SJCRH30 (cell line): ENCODE data around the gene PSMG1. TPM values are rescaled to one million over a fixed set of nuclear protein-coding genes. Genes with fewer than 3 reads are reported as not detected.
A peak's percentile ranks its signal among the peaks of the same experiment; 100 is the strongest.
"Not testable (repeated sequence)": the region's sequence is repeated elsewhere in the genome, so short reads cannot be mapped to it uniquely, and the experiment has no call there.

Source experiments
- DNase-seq, 2 experiments: peaks; one replicate each; pipeline ENCODE4 v3.0.0-alpha.2; 2015 to 2020
- H3K27ac ChIP-seq: fragments of 250-450 bp; sonication (Bioruptor Pico); 2 replicates; pipeline ENCODE4 v1.5.1; 2020; ENCODE audit warnings: mild to moderate bottlenecking, moderate library complexity
- H3K27me3 ChIP-seq: fragments of 250-450 bp; sonication (Bioruptor Pico); 2 replicates; pipeline ENCODE4 v1.5.1; 2020; ENCODE audit warnings: mild to moderate bottlenecking, moderate library complexity
- H3K36me3 ChIP-seq: fragments of 250-450 bp; sonication (Bioruptor Pico); 2 replicates; pipeline ENCODE4 v1.5.1; 2020; ENCODE audit warnings: mild to moderate bottlenecking, moderate library complexity
- H3K4me1 ChIP-seq: fragments of 250-450 bp; sonication (Bioruptor Pico); 2 replicates; pipeline ENCODE4 v1.5.1; 2020; ENCODE audit warnings: mild to moderate bottlenecking, moderate library complexity
- H3K4me3 ChIP-seq: fragments of 250-450 bp; sonication (Bioruptor Pico); 2 replicates; pipeline ENCODE4 v1.5.1; 2020; ENCODE audit warnings: mild to moderate bottlenecking, moderate library complexity
- H3K9me3 ChIP-seq: fragments of 250-450 bp; sonication (Bioruptor Pico); replicated peaks from 2 replicates; pipeline ENCODE4 v1.5.1; 2020; ENCODE audit warnings: mild to moderate bottlenecking, moderate library complexity
- total RNA-seq: library from RNA; depleted of rRNA; stranded (reverse); fragments of >200 nt; shearing (Covaris generic); gene quantifications from 2 replicates; pipeline ENCODE4 v1.2.3, GENCODE V29; 2014

PSMG1 gene
- total RNA-seq, 1 experiment from 2014 or later = 134 TPM

- no peak overlapping the region for H3K4me3 ChIP-seq
- H3K27me3 ChIP-seq = no peaks in the 10 kb centered on the region
- H3K4me1 ChIP-seq = no peaks in the 10 kb centered on the region
- no peaks in the 10 kb centered on the region for H3K36me3 ChIP-seq
- no peak for DNase-seq
- no peaks in the 10 kb centered on the region for H3K9me3 ChIP-seq
- no peak overlapping the region for H3K27ac ChIP-seq
Measured at GRCh38 chr21:39155578-39155977, 27.7 kb downstream of the PSMG1 start.

- H3K4me3 ChIP-seq = no peak overlapping the region
- no peaks in the 10 kb centered on the region for H3K27me3 ChIP-seq
- DNase-seq = peak in 1 of 2 experiments; percentile 42
- no peaks in the 10 kb centered on the region for H3K9me3 ChIP-seq
- no peaks in the 10 kb centered on the region for H3K36me3 ChIP-seq
- no peak overlapping the region for H3K27ac ChIP-seq
- H3K4me1 ChIP-seq = no peaks in the 10 kb centered on the region
Measured at GRCh38 chr21:39153842-39154241, 29.4 kb downstream of the PSMG1 start.

- Histone ChIP-seq H3K4me3 (no peak overlapping the region), H3K27me3 (0 out of 2 replicates have a peak, but pooled peaks cover 3% of the 10 kb centered on the region), H3K4me1 (no peaks in the 10 kb centered on the region), H3K27ac (no peak overlapping the region), H3K36me3 (no peaks in the 10 kb centered on the region), H3K9me3 (no peaks in the 10 kb centered on the region)
- peak in 1 of 2 experiments; percentile 55 for DNase-seq
Measured at GRCh38 chr21:39153373-39153772, 29.9 kb downstream of the PSMG1 start.

- Histone ChIP-seq H3K36me3 (no peaks in the 10 kb centered on the region), H3K4me3 (no peak overlapping the region), H3K4me1 (no peaks in the 10 kb centered on the region), H3K9me3 (no peaks in the 10 kb centered on the region), H3K27me3 (0 out of 2 replicates have a peak, but pooled peaks cover 3% of the 10 kb centered on the region), H3K27ac (no peak overlapping the region)
- DNase-seq = no peak
Measured at GRCh38 chr21:39152271-39152670, 31.0 kb downstream of the PSMG1 start.

- DNase-seq = no peak
- H3K4me1 ChIP-seq = no peaks in the 10 kb centered on the region
- H3K27me3 ChIP-seq = 0 out of 2 replicates have a peak, but pooled peaks cover 3% of the 10 kb centered on the region
- no peak overlapping the region for H3K27ac ChIP-seq
- no peak overlapping the region for H3K4me3 ChIP-seq
- no peaks in the 10 kb centered on the region for H3K9me3 ChIP-seq
- no peaks in the 10 kb centered on the region for H3K36me3 ChIP-seq
Measured at GRCh38 chr21:39150877-39151276, 32.4 kb downstream of the PSMG1 start.

- no peak for DNase-seq
Measured at GRCh38 chr21:39150316-39150715, 32.9 kb downstream of the PSMG1 start.

GRCh38 chr21:39149882-39150281 is 33.4 kb downstream of the PSMG1 start:
- Histone ChIP-seq H3K4me3 (no peak overlapping the region), H3K9me3 (no peaks in the 10 kb centered on the region), H3K4me1 (no peaks in the 10 kb centered on the region), H3K36me3 (no peaks in the 10 kb centered on the region), H3K27me3 (0 out of 2 replicates have a peak, but pooled peaks cover 3% of the 10 kb centered on the region), H3K27ac (no peak overlapping the region)
- no peak for DNase-seq

More at GRCh38 chr21:39150316-39150715, 32.9 kb downstream of the PSMG1 start:
- Histone ChIP-seq H3K36me3 (no peaks in the 10 kb centered on the region), H3K27me3 (0 out of 2 replicates have a peak, but pooled peaks cover 3% of the 10 kb centered on the region), H3K4me1 (no peaks in the 10 kb centered on the region), H3K4me3 (no peak overlapping the region), H3K9me3 (no peaks in the 10 kb centered on the region), H3K27ac (no peak overlapping the region)

GRCh38 chr21:39148975-39149374 is 34.3 kb downstream of the PSMG1 start:
- DNase-seq = no peak
- 0 out of 2 replicates have a peak, but pooled peaks cover under 1% of the 10 kb centered on the region for H3K9me3 ChIP-seq
- H3K27me3 ChIP-seq = 0 out of 2 replicates have a peak, but pooled peaks cover 3% of the 10 kb centered on the region
- H3K27ac ChIP-seq = no peak overlapping the region
- H3K36me3 ChIP-seq = no peaks in the 10 kb centered on the region
- H3K4me3 ChIP-seq = no peak overlapping the region
- H3K4me1 ChIP-seq = no peaks in the 10 kb centered on the region

GRCh38 chr21:39144191-39144590 is 39.1 kb downstream of the PSMG1 start:
- 0 out of 2 replicates have a peak, but pooled peaks cover 3% of the 10 kb centered on the region for H3K27me3 ChIP-seq
- H3K4me1 ChIP-seq = no peaks in the 10 kb centered on the region
- no peaks in the 10 kb centered on the region for H3K36me3 ChIP-seq
- DNase-seq = peak; percentile 57 to 73
- no peak overlapping the region for H3K4me3 ChIP-seq
- H3K9me3 ChIP-seq = 0 out of 2 replicates have a peak, but pooled peaks cover 4% of the 10 kb centered on the region
- H3K27ac ChIP-seq = no peak overlapping the region

- Histone ChIP-seq H3K36me3 (no peaks in the 10 kb centered on the region), H3K27ac (no peak overlapping the region), H3K4me1 (no peaks in the 10 kb centered on the region), H3K4me3 (no peak overlapping the region), H3K27me3 (no peaks in the 10 kb centered on the region), H3K9me3 (0 out of 2 replicates have a peak, but pooled peaks cover 4% of the 10 kb centered on the region)
- no peak for DNase-seq
Measured at GRCh38 chr21:39142972-39143371, 40.3 kb downstream of the PSMG1 start.

GRCh38 chr21:39141502-39141901 is 41.7 kb downstream of the PSMG1 start:
- Histone ChIP-seq H3K4me3 (no peak overlapping the region), H3K27ac (no peak overlapping the region), H3K27me3 (no peaks in the 10 kb centered on the region), H3K9me3 (0 out of 2 replicates have a peak, but pooled peaks cover 4% of the 10 kb centered on the region), H3K4me1 (no peaks in the 10 kb centered on the region), H3K36me3 (no peaks in the 10 kb centered on the region)
- DNase-seq = no peak

- H3K4me1 ChIP-seq = no peaks in the 10 kb centered on the region
- no peak for DNase-seq
- no peaks in the 10 kb centered on the region for H3K27me3 ChIP-seq
- H3K4me3 ChIP-seq = no peak overlapping the region
- H3K36me3 ChIP-seq = no peaks in the 10 kb centered on the region
- no peaks in the 10 kb centered on the region; the same call in 1 of the 2 replicates for H3K9me3 ChIP-seq
- no peak overlapping the region for H3K27ac ChIP-seq
Measured at GRCh38 chr21:39137248-39138178, 45.7 kb downstream of the PSMG1 start.

- H3K36me3 ChIP-seq = no peaks in the 10 kb centered on the region
- H3K27me3 ChIP-seq = no peaks in the 10 kb centered on the region
- no peak for DNase-seq
- no peak overlapping the region for H3K4me3 ChIP-seq
- H3K27ac ChIP-seq = no peak overlapping the region
- H3K9me3 ChIP-seq = no peaks in the 10 kb centered on the region; the same call in 1 of the 2 replicates
- no peaks in the 10 kb centered on the region for H3K4me1 ChIP-seq
Measured at GRCh38 chr21:39136711-39137110, 46.5 kb downstream of the PSMG1 start.

- H3K36me3 ChIP-seq, H3K4me3 ChIP-seq: not testable (repeated sequence)
- DNase-seq = peak; percentile 22 to 46
Measured at GRCh38 chr21:39136138-39136537, 47.1 kb downstream of the PSMG1 start.

GRCh38 chr21:39134288-39134810 is 48.9 kb downstream of the PSMG1 start:
- no peak overlapping the region for H3K4me3 ChIP-seq
- peaks cover 4% of the 10 kb centered on the region; the same call in 1 of the 2 replicates for H3K27me3 ChIP-seq
- H3K27ac ChIP-seq = no peak overlapping the region
- H3K9me3 ChIP-seq = no peaks in the 10 kb centered on the region; the same call in 1 of the 2 replicates
- no peaks in the 10 kb centered on the region for H3K4me1 ChIP-seq
- DNase-seq = no peak
- no peaks in the 10 kb centered on the region for H3K36me3 ChIP-seq

More at GRCh38 chr21:39136138-39136537, 47.1 kb downstream of the PSMG1 start:
- H3K4me1 ChIP-seq, H3K27ac ChIP-seq, H3K27me3 ChIP-seq, H3K9me3 ChIP-seq: not testable (repeated sequence)
